Measurements from ENCODE around the gene MYBPH.

The MYBPH gene

GRCh38 chr1:203175827-203176241 lies 208 bp upstream of the MYBPH start:
- peak overlapping the region; percentile 91 for H3K4me2 ChIP-seq

GRCh38 chr1:203174324-203174985 lies 1.2 kb downstream of the MYBPH start:
- Histone ChIP-seq H3K9me3 (no peaks in the 10 kb centered on the region), H3K4me3 (peak overlapping the region; percentile 68), H4K20me1 (peaks cover 21% of the 10 kb centered on the region; the same call in 1 of the 2 replicates), H3K4me1 (peaks cover 100% of the 10 kb centered on the region), H3K36me3 (peaks cover 26% of the 10 kb centered on the region; the same call in 1 of the 2 replicates), H3K4me2 (peak overlapping the region; percentile 91), H3K9ac (peak overlapping the region; percentile 85), H3K27me3 (no peaks in the 10 kb centered on the region), H3K27ac (peak overlapping the region; percentile 95)
- TF ChIP-seq Cebpa-rat (IDR thresholded peaks at IDR 0.05): no peak

More at GRCh38 chr1:203175827-203176241, 208 bp upstream of the MYBPH start:
- Histone ChIP-seq H3K9ac (peak overlapping the region; percentile 85), H3K27me3 (no peaks in the 10 kb centered on the region), H3K36me3 (peaks cover 12% of the 10 kb centered on the region; the same call in 1 of the 2 replicates), H3K4me3 (peak overlapping the region; percentile 68), H3K27ac (peak overlapping the region; percentile 95), H4K20me1 (peaks cover 12% of the 10 kb centered on the region; the same call in 1 of the 2 replicates), H3K9me3 (no peaks in the 10 kb centered on the region), H3K4me1 (peaks cover 100% of the 10 kb centered on the region)
- no peak for TF ChIP-seq Cebpa-rat (IDR thresholded peaks at IDR 0.05)

- Histone ChIP-seq H3K27ac (peak overlapping the region; percentile 95), H3K4me1 (peaks cover 100% of the 10 kb centered on the region), H4K20me1 (peaks cover 23% of the 10 kb centered on the region; the same call in 1 of the 2 replicates), H3K36me3 (peaks cover 35% of the 10 kb centered on the region; the same call in 1 of the 2 replicates), H3K27me3 (no peaks in the 10 kb centered on the region), H3K9me3 (no peaks in the 10 kb centered on the region), H3K4me3 (peak overlapping the region; percentile 68), H3K4me2 (peak overlapping the region; percentile 91), H3K9ac (peak overlapping the region; percentile 85)
- TF ChIP-seq Cebpa-rat (IDR thresholded peaks at IDR 0.05): no peak
Measured at GRCh38 chr1:203173566-203173965, 2.1 kb downstream of the MYBPH start.

GRCh38 chr1:203173011-203173555 lies 2.5 kb downstream of the MYBPH start:
- Histone ChIP-seq H3K27ac (peak overlapping the region; percentile 95), H3K4me3 (peak overlapping the region; percentile 68; the same call in 1 of the 2 replicates), H3K9ac (peak overlapping the region; percentile 85), H3K27me3 (no peaks in the 10 kb centered on the region), H3K4me1 (peaks cover 100% of the 10 kb centered on the region), H4K20me1 (peaks cover 28% of the 10 kb centered on the region; the same call in 1 of the 2 replicates), H3K4me2 (peak overlapping the region; percentile 91), H3K36me3 (peaks cover 39% of the 10 kb centered on the region; the same call in 1 of the 2 replicates), H3K9me3 (no peaks in the 10 kb centered on the region)
- TF ChIP-seq Cebpa-rat (IDR thresholded peaks at IDR 0.05): no peak

GRCh38 chr1:203172184-203173010 lies 3.2 kb downstream of the MYBPH start:
- H3K4me3 ChIP-seq: peak overlapping the region; percentile 68; the same call in 1 of the 2 replicates
- H3K4me1 ChIP-seq: peaks cover 100% of the 10 kb centered on the region
- peaks cover 42% of the 10 kb centered on the region; the same call in 1 of the 2 replicates for H3K36me3 ChIP-seq
- H3K27me3 ChIP-seq: no peaks in the 10 kb centered on the region
- TF ChIP-seq Cebpa-rat (IDR thresholded peaks at IDR 0.05): no peak
- peak overlapping the region; percentile 85 for H3K9ac ChIP-seq
- peak overlapping the region; percentile 95 for H3K27ac ChIP-seq
- H4K20me1 ChIP-seq: peaks cover 32% of the 10 kb centered on the region; the same call in 1 of the 2 replicates
- H3K4me2 ChIP-seq: peak overlapping the region; percentile 91
- H3K9me3 ChIP-seq: no peaks in the 10 kb centered on the region

GRCh38 chr1:203171341-203172183 lies 4.1 kb downstream of the MYBPH start:
- H3K4me3 ChIP-seq: no peak overlapping the region
- H4K20me1 ChIP-seq: peaks cover 32% of the 10 kb centered on the region; the same call in 1 of the 2 replicates
- no peak for TF ChIP-seq Cebpa-rat (IDR thresholded peaks at IDR 0.05)
- peaks cover 100% of the 10 kb centered on the region for H3K4me1 ChIP-seq
- H3K27ac ChIP-seq: peak overlapping the region; percentile 95
- H3K9me3 ChIP-seq: no peaks in the 10 kb centered on the region
- H3K27me3 ChIP-seq: no peaks in the 10 kb centered on the region
- H3K9ac ChIP-seq: no peak overlapping the region
- H3K36me3 ChIP-seq: peaks cover 42% of the 10 kb centered on the region; the same call in 1 of the 2 replicates
- peak overlapping the region; percentile 91 for H3K4me2 ChIP-seq

GRCh38 chr1:203170625-203171330 lies 4.8 kb downstream of the MYBPH start:
- no peaks in the 10 kb centered on the region for H3K27me3 ChIP-seq
- peaks cover 42% of the 10 kb centered on the region; the same call in 1 of the 2 replicates for H3K36me3 ChIP-seq
- peak overlapping the region; percentile 95; the same call in 1 of the 2 replicates for H3K27ac ChIP-seq
- TF ChIP-seq Cebpa-rat (IDR thresholded peaks at IDR 0.05): no peak
- no peaks in the 10 kb centered on the region for H3K9me3 ChIP-seq
- no peak overlapping the region for H3K4me3 ChIP-seq
- peaks cover 98% of the 10 kb centered on the region for H3K4me1 ChIP-seq
- H3K9ac ChIP-seq: no peak overlapping the region
- peaks cover 32% of the 10 kb centered on the region; the same call in 1 of the 2 replicates for H4K20me1 ChIP-seq
- H3K4me2 ChIP-seq: peak overlapping the region; percentile 91; the same call in 1 of the 2 replicates

All from BLaER1 (cell line).